Measurements from ENCODE around the gene KIF5A.

DNA sequence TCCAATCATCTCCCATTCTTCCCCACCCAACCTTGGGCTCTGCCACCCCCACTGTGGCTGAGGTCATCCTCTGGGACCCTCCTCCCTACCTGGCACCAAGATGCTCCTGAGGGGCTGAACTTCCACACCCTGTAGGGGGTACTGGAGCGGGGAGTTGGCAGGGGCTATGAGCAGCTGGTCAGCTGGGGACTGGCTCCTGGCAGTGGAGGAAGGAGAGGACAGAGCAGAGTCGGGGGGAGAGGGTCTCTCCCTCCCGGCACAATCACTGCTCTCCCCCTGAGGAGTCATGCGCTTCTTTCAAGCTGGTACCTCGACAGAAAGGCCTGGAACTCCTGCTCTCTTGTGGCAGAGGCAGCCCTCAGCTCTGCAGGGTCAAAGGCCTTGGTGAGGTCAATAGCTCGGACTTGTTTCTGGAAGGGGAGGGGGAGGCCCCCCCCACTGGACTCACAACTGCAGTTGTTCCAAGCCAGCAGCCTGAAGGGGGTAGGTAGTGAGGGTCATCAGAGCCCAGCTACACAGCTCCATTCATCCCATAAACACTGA lies 81.1 kb downstream of the KIF5A start:
- TF ChIP-seq, protein P1, sequence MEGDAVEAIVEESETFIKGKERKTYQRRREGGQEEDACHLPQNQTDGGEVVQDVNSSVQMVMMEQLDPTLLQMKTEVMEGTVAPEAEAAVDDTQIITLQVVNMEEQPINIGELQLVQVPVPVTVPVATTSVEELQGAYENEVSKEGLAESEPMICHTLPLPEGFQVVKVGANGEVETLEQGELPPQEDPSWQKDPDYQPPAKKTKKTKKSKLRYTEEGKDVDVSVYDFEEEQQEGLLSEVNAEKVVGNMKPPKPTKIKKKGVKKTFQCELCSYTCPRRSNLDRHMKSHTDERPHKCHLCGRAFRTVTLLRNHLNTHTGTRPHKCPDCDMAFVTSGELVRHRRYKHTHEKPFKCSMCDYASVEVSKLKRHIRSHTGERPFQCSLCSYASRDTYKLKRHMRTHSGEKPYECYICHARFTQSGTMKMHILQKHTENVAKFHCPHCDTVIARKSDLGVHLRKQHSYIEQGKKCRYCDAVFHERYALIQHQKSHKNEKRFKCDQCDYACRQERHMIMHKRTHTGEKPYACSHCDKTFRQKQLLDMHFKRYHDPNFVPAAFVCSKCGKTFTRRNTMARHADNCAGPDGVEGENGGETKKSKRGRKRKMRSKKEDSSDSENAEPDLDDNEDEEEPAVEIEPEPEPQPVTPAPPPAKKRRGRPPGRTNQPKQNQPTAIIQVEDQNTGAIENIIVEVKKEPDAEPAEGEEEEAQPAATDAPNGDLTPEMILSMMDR (IDR thresholded peaks at IDR 0.05), result no peak
- TF ChIP-seq EZH2 (IDR thresholded peaks at IDR 0.05; ENCODE audit: borderline replicate concordance, insufficient read depth, low read depth, low read length, poor library complexity, severe bottlenecking), result no peak
